Muscle of back (tissue), 11 donors: ENCODE measurements around the gene LARP4B. TPM values are rescaled to one million over a fixed set of nuclear protein-coding genes. Genes with fewer than 3 reads are reported as not detected.
"Not testable (repeated sequence)": the region's sequence is repeated elsewhere in the genome, so short reads cannot be mapped to it uniquely, and the experiment has no call there.

Source experiments
- DNase-seq, 3 donors: peaks; one replicate each; pipeline versions ENCODE4 v3.0.0 to v3.0.0-alpha.2; 2013
- polyA plus RNA-seq, 10 donors: library from polyadenylated mRNA; unstranded; fragments of 120-200 nt; gene quantifications; one replicate each; pipeline ENCODE4 v1.2.1, GENCODE V29; 2013; ENCODE audit not compliant: insufficient read length in 10 of 10

The LARP4B gene
- polyA plus RNA-seq, 10 donors = 47.9 to 81.4 (median 59.1) TPM

DNA sequence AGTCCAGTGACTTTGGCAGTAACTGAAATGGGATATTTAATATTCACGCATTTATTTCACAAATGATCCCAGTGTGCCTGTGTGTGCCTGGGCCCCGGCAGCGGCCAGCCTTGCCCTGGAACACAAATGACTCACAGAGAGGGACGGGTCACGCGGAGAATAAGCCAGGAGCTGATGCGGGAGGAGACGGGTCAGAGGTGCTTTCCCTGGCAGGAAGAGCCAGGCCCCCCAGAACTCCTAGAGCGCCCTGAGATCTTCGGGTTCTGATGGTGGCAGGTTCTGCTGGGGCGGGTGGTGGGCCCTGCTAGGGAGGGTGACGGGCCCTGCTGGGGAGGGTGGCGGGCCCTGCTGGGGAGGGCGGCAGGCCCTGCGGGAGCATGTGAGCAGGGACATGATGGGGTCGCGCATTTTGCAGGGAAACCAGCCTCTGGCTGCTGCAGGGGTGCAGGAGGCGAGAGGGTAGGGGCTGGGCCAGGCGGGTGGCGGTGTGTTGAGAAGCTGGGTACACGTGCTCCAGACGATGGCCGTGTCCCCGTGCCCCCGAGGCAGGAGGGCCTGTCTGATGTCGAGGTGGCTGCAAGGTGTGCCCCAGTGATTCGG is 157.8 kb downstream of the LARP4B start:
- DNase-seq = no peak

DNA sequence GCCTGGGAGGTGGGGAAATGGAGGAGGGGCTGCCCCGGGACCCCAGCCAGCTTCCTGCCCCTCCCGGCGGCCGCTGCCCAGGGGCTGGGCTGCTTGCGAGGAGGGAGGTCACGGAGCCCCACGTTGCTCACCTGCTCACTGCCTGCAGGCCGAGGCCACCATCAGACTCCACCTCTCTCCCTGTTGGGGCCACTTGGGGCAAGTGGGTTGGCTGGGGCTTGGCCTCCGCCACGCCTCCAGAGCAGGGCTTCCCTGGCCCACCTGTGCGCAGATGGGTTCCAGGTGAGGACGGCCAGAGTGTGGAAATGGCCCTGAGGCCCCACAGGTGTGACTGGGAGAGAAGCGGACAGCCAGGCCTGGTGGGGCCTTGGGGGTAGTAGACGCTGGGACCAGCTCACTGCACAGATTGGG is 159.3 kb downstream of the LARP4B start:
- DNase-seq = no peak

DNA sequence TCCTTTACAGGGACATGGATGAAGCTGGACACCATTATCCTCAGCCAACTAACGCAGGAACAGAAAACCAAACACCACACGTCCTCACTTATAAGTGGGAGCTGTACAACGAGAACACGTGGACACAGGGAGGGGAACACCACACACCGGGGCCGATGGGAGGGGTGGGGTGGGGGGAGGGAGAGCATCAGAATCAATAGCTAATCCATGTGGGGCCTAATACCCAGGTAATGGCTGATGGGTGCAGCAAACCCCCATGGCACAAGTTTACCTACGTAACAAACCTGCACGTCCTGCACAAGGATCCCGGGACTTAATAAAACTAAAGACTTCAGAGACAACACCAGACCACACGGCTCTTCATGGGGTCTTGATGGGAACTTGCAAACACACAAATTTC is 159.9 kb downstream of the LARP4B start:
- DNase-seq = no peak

- no peak for DNase-seq
Measured at GRCh38 chr10:770975-771374, 160.5 kb downstream of the LARP4B start.

DNA sequence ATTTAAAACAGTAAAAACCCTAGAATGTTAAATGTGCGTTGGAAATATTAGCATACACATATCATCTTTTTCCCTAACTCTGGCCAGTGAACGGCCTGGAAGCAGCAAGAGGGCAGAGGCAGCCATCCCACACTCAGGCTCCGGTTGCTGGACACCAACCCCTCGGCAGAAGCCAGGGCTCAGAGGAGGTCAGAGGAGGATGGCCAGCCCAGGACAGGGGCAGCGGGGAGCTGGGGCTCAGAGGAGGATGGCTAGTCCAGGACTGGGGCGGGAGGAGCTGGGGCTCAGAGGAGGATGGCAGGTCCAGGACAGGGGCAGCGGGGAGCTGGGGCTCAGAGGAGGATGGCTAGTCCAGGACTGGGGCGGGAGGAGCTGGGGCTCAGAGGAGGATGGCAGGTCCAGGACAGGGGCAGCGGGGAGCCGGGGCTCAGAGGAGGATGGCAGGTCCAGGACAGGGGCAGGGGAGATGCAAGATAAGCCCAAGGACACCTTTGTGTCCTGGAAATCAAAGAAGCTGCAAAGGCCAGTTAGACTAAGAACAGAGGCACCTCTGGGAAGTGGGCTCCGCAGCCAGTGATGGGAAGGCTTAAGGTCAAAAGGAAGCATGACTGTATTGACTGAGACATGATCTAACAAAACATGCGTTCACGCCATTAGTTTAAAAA is 161.3 kb downstream of the LARP4B start:
- not testable (repeated sequence) for DNase-seq

- no peak for DNase-seq
Measured at GRCh38 chr10:767794-768193, 163.7 kb downstream of the LARP4B start.

DNA sequence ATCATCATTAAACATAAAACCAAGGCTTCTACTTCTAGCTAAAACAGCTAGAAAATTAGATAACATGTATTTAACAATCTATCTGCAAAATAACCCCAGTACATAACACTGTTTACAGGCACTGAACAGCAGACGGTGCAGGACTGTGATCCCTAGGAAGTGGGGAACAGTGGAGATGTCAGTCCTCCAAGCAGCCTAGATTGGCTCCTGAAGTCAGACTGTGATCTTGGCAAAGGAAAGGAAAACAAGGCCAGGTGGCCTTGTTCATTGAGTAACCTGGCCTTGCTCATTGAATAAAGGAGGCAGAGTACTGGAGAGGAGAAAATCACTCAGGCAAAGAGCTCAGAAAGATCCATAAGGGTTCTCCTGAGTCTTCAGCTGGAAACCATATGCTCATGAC is 164.3 kb downstream of the LARP4B start:
- DNase-seq = no peak

- no peak for DNase-seq
Measured at GRCh38 chr10:761376-761775, 170.1 kb downstream of the LARP4B start.

- DNase-seq = no peak
Measured at GRCh38 chr10:760622-761021, 170.9 kb downstream of the LARP4B start.

- no peak for DNase-seq
Measured at GRCh38 chr10:759898-760477, 171.5 kb downstream of the LARP4B start.

Other genes with a start within 250 kb of the LARP4B start
- 10 to 100 TPM; 23.3 to 30.9 (median 25.9) TPM for gene DIP2C, start 242.0 kb downstream of the LARP4B start, polyA plus RNA-seq
- gene GTPBP4, start 56.7 kb upstream of the LARP4B start, polyA plus RNA-seq = 10 to 100 TPM; 37.4 to 55.4 (median 48.8) TPM
- gene IDI2, start 94.2 kb upstream of the LARP4B start, polyA plus RNA-seq = under 1 TPM in 1 of 10 donors, not detected in 9; 0.20 TPM
- 10 to 100 TPM; 30.7 to 58.0 (median 46.6) TPM for gene IDI1, start 117.4 kb upstream of the LARP4B start, polyA plus RNA-seq
- 10 to 100 TPM in 9 of 10 donors, 1 to 10 TPM in 1; 8.6 to 13.0 (median 10.7) TPM for gene WDR37, start 124.7 kb upstream of the LARP4B start, polyA plus RNA-seq